Measurements from ENCODE around the gene ABCA1.

The ABCA1 gene

GRCh38 chr9:104864675-104865104 is 63.3 kb downstream of the ABCA1 start:
- H3K4me3 ChIP-seq (replicated peaks in 1 of 2; ENCODE audit: low read depth in 2 of 2, low read length in 2 of 2) = no peak overlapping the region
- DNase-seq (ENCODE audit: low read depth in 2 of 2) = peak; percentile 72 to 76
- no peak for TF ChIP-seq CTCF (IDR thresholded peaks at IDR 0.05; ENCODE audit: low read depth, low read length)

- H3K4me3 ChIP-seq (replicated peaks in 1 of 2; ENCODE audit: low read depth in 2 of 2, low read length in 2 of 2) = no peak overlapping the region
- peak; percentile 90 for TF ChIP-seq CTCF (IDR thresholded peaks at IDR 0.05; ENCODE audit: low read depth, low read length)
- DNase-seq (ENCODE audit: low read depth in 2 of 2) = peak; percentile 87 to 92
Observed at GRCh38 chr9:104863180-104863883, 64.6 kb downstream of the ABCA1 start.

GRCh38 chr9:104861397-104861796 is 66.6 kb downstream of the ABCA1 start:
- H3K4me3 ChIP-seq (replicated peaks in 1 of 2; ENCODE audit: low read depth in 2 of 2, low read length in 2 of 2) = no peak overlapping the region
- no peak for DNase-seq (ENCODE audit: low read depth in 2 of 2)
- TF ChIP-seq CTCF (IDR thresholded peaks at IDR 0.05; ENCODE audit: low read depth, low read length) = no peak

GRCh38 chr9:104860263-104860662 is 67.7 kb downstream of the ABCA1 start:
- no peak for DNase-seq (ENCODE audit: low read depth in 2 of 2)
- no peak overlapping the region for H3K4me3 ChIP-seq (replicated peaks in 1 of 2; ENCODE audit: low read depth in 2 of 2, low read length in 2 of 2)
- no peak for TF ChIP-seq CTCF (IDR thresholded peaks at IDR 0.05; ENCODE audit: low read depth, low read length)

GRCh38 chr9:104858846-104859245 is 69.1 kb downstream of the ABCA1 start:
- H3K4me3 ChIP-seq (replicated peaks in 1 of 2; ENCODE audit: low read depth in 2 of 2, low read length in 2 of 2) = no peak overlapping the region
- peak in 1 of 2 donors; percentile 24 for DNase-seq (ENCODE audit: low read depth in 2 of 2)
- TF ChIP-seq CTCF (IDR thresholded peaks at IDR 0.05; ENCODE audit: low read depth, low read length) = no peak

- H3K4me3 ChIP-seq (replicated peaks in 1 of 2; ENCODE audit: low read depth in 2 of 2, low read length in 2 of 2) = no peak overlapping the region
- no peak for TF ChIP-seq CTCF (IDR thresholded peaks at IDR 0.05; ENCODE audit: low read depth, low read length)
- peak; percentile 54 to 61 for DNase-seq (ENCODE audit: low read depth in 2 of 2)
Observed at GRCh38 chr9:104858271-104858670, 69.7 kb downstream of the ABCA1 start.
